ENCODE measurements around the gene TOB1.
"Not testable (repeated sequence)": the region's sequence is repeated elsewhere in the genome, so short reads cannot be mapped to it uniquely, and the experiment has no call there.

GRCh38 chr17:50894513-50894912, 28.4 kb upstream of the TOB1 start:
- not testable (repeated sequence) for TF ChIP-seq CTCF (conservative IDR thresholded peaks at IDR 0.05); EZH2 (IDR thresholded peaks at IDR 0.05; ENCODE audit: low read depth)

Measured in PC-9 (cell line).